ENCODE results near the gene AZGP1. TPM values are rescaled to one million over a fixed set of nuclear protein-coding genes. Genes with fewer than 3 reads are reported as not detected.

Gene AZGP1
- total RNA-seq, 2 donors from 2014 or later: 0.19 to 0.43 TPM

DNA sequence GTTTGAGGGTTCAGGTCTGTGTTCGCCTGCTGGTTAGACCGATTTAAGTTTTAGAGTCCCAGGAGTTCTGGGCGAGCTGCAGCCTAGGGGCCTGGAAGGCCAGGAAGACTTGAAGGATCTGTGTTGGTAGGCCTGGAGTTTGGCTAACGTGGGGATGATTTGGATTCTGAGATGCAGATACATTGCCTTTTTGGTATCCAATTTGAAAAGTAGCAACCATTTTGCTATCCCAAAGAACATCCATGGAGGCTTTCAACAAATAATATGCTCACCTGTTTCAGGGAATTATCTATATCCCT lies 56.1 kb downstream of the AZGP1 start:
- Mint-ChIP-seq H3K4me3 (peak overlapping the region; percentile 98), H3K36me3 (ENCODE audit: low read depth) (peaks cover 61% of the 10 kb centered on the region), H3K27me3 (no peaks in the 10 kb centered on the region), H3K9me3 (no peaks in the 10 kb centered on the region), H3K4me1 (peaks cover 22% of the 10 kb centered on the region), H3K27ac (peak overlapping the region; percentile 99)
- ATAC-seq (replicated peaks): no peak

DNA sequence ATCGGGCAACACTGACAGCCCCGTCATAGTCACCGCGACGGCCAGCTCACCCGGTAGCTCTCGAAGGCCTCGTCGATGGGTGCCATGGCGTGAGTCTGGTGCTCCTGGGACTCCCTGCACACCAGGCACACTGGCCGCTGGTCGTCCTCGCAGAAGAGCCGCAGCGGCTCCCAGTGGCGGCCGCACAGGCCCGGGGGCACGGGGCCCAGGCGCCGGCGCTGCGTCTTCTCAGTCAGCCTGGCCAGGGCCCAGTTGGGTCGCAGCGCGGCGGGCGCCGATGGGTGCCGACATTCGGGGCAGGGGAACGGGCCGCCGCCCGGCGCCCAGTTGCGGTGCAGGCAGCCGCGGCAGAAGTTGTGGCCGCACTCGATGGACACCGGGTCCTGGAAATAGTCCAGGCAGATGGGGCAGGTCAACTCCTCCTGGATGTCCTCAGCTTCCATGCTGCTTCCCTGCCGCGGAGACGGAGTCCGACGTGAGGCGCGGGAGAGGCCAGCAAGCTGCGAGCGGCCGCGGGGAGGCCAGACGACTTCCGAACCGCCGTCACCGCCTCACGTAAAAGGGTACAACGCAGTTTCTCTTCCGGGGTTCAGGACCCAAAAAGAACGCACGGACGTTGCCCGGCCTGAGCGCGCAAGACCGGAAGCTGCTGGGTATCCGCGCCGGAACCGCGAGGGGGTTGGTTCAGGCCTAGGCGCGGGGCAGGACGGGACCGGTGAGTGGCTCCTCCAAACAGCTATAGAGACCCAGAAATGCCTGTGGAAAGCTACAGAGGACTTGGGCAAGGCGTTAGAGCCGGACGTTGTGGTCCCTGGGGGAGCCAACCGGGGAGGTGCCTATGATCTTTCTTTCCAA lies 56.6 kb downstream of the AZGP1 start, which contains the start of gene TRIM4:
TRIM4 (minus strand) TSS at position 572 of the 855 bp plus-strand sequence; CDS start at position 443, 129 bp downstream.
- peak; percentile 100 for ATAC-seq (replicated peaks)
- H3K27ac Mint-ChIP-seq: peak within 1 kb of the TSS; percentile 99
- H3K4me3 Mint-ChIP-seq: peak within 1 kb of the TSS; percentile 98
- peaks cover 67% of the 10 kb centered on the region for H3K36me3 Mint-ChIP-seq (ENCODE audit: low read depth)
- no peaks in the 10 kb centered on the region for H3K9me3 Mint-ChIP-seq
- H3K27me3 Mint-ChIP-seq: no peaks in the 10 kb centered on the region
- peaks cover 28% of the 10 kb centered on the region for H3K4me1 Mint-ChIP-seq

Other genes starting within 250 kb of the AZGP1 start
- gene CYP3A7, start 240.8 kb downstream of the AZGP1 start, total RNA-seq: not detected
- not detected for gene CYP3A4, start 191.8 kb downstream of the AZGP1 start, total RNA-seq
- gene CYP3A43, start 148.0 kb downstream of the AZGP1 start, total RNA-seq: under 1 TPM in 1 of 2 donors, not detected in 1; 0.87 TPM
- gene OR2AE1, start 99.0 kb downstream of the AZGP1 start, total RNA-seq: under 1 TPM; 0.39 to 0.82 TPM
- 10 to 100 TPM; 27.2 to 29.9 TPM for gene TRIM4, start 56.5 kb downstream of the AZGP1 start, total RNA-seq
- not detected for gene GJC3, start 46.4 kb downstream of the AZGP1 start, total RNA-seq
- 10 to 100 TPM; 42.2 to 74.6 TPM for gene ZKSCAN1, start 39.6 kb upstream of the AZGP1 start, total RNA-seq
- gene ZSCAN21, start 73.7 kb upstream of the AZGP1 start, total RNA-seq: 1 to 10 TPM; 3.7 to 6.5 TPM
- 10 to 100 TPM; 16.9 to 17.1 TPM for gene ZNF3, start 105.7 kb upstream of the AZGP1 start, total RNA-seq
- 100 to 1,000 TPM in 1 of 2 donors, 10 to 100 TPM in 1; 79.1 to 108 TPM for gene COPS6, start 112.9 kb upstream of the AZGP1 start, total RNA-seq
- 100 to 1,000 TPM; 205 to 388 TPM for gene MCM7, start 125.4 kb upstream of the AZGP1 start, total RNA-seq
- gene AP4M1, start 125.6 kb upstream of the AZGP1 start, total RNA-seq: 10 to 100 TPM in 1 of 2 donors, 1 to 10 TPM in 1; 8.2 to 12.7 TPM
- gene TAF6, start 143.3 kb upstream of the AZGP1 start, total RNA-seq: 10 to 100 TPM; 29.6 to 55.0 TPM
- 10 to 100 TPM; 15.0 to 21.6 TPM for gene CNPY4, start 143.6 kb upstream of the AZGP1 start, total RNA-seq
- 1 to 10 TPM; 3.8 to 4.2 TPM for gene MBLAC1, start 150.9 kb upstream of the AZGP1 start, total RNA-seq
- 100 to 1,000 TPM; 129 to 132 TPM for gene LAMTOR4, start 172.9 kb upstream of the AZGP1 start, total RNA-seq
- 10 to 100 TPM; 15.4 to 22.1 TPM for gene TRAPPC14, start 182.7 kb upstream of the AZGP1 start, total RNA-seq
- 1 to 10 TPM; 1.1 to 3.9 TPM for gene GAL3ST4, start 192.6 kb upstream of the AZGP1 start, total RNA-seq
- gene GPC2, start 201.3 kb upstream of the AZGP1 start, total RNA-seq: 1 to 10 TPM; 2.8 to 4.9 TPM
- gene STAG3, start 201.9 kb upstream of the AZGP1 start, total RNA-seq: 10 to 100 TPM in 1 of 2 donors, 1 to 10 TPM in 1; 7.8 to 22.1 TPM
- 10 to 100 TPM; 16.1 to 28.5 TPM for gene PVRIG, start 243.9 kb upstream of the AZGP1 start, total RNA-seq

All from activated T-helper 17 cell treated with anti-CD3 and anti-CD28 coated beads, Interleukin-2, amount 50 U/mL, for 72 hours (primary cell).